Myocyte (in vitro differentiated cells): ENCODE data around the gene DTNA. TPM values are rescaled to one million over a fixed set of nuclear protein-coding genes. Genes with fewer than 3 reads are reported as not detected.
"Not testable (repeated sequence)": the region's sequence is repeated elsewhere in the genome, so short reads cannot be mapped to it uniquely, and the experiment has no call there.

ENCODE experiments used
- DNase-seq: peaks from one replicate; pipeline ENCODE4 v3.0.0-alpha.2; 2012; ENCODE audit warnings: low read depth
- total RNA-seq: library from RNA; depleted of rRNA; stranded (reverse); fragments of >200 nt; gene quantifications from 2 replicates; pipeline ENCODE4 v1.2.3, GENCODE V29; 2014

DTNA gene
- total RNA-seq, 1 donor from 2014 or later, result 50.3 TPM

GRCh38 chr18:34887881-34888580 lies 177.9 kb downstream of the DTNA start:
- DNase-seq, result no peak

- DNase-seq, result no peak
Measured at GRCh38 chr18:34890486-34891085, 180.5 kb downstream of the DTNA start.

GRCh38 chr18:34892379-34892778 lies 182.3 kb downstream of the DTNA start:
- no peak for DNase-seq

GRCh38 chr18:34893239-34893638 lies 183.1 kb downstream of the DTNA start:
- no peak for DNase-seq

GRCh38 chr18:34901299-34901698 lies 191.2 kb downstream of the DTNA start:
- no peak for DNase-seq

- DNase-seq, result no peak
Measured at GRCh38 chr18:34904994-34905393, 194.9 kb downstream of the DTNA start.

GRCh38 chr18:34906985-34907384 lies 196.9 kb downstream of the DTNA start:
- DNase-seq, result not testable (repeated sequence)

- DNase-seq, result peak; percentile 41
Measured at GRCh38 chr18:34909637-34910364, 199.7 kb downstream of the DTNA start.

- DNase-seq, result no peak
Measured at GRCh38 chr18:34911081-34911480, 201.0 kb downstream of the DTNA start.

GRCh38 chr18:34911661-34912384 lies 201.7 kb downstream of the DTNA start:
- peak; percentile 65 for DNase-seq

- DNase-seq, result peak; percentile 23
Measured at GRCh38 chr18:34913837-34914661, 204.0 kb downstream of the DTNA start.

GRCh38 chr18:34915046-34915445 lies 204.9 kb downstream of the DTNA start:
- DNase-seq, result no peak

GRCh38 chr18:34916539-34916938 lies 206.4 kb downstream of the DTNA start:
- DNase-seq, result not testable (repeated sequence)

- DNase-seq, result no peak
Measured at GRCh38 chr18:34918856-34919255, 208.8 kb downstream of the DTNA start.

- no peak for DNase-seq
Measured at GRCh38 chr18:34921226-34921625, 211.1 kb downstream of the DTNA start.

- DNase-seq, result no peak
Measured at GRCh38 chr18:34921811-34922385, 211.8 kb downstream of the DTNA start.

- not testable (repeated sequence) for DNase-seq
Measured at GRCh38 chr18:34922594-34922993, 212.5 kb downstream of the DTNA start.

- peak; percentile 62 for DNase-seq
Measured at GRCh38 chr18:34923911-34924310, 213.8 kb downstream of the DTNA start.

GRCh38 chr18:34926683-34927082 lies 216.6 kb downstream of the DTNA start:
- no peak for DNase-seq

GRCh38 chr18:34928088-34928753 lies 218.1 kb downstream of the DTNA start:
- no peak for DNase-seq
